Activated T-cell treated with anti-CD3 and anti-CD28 coated beads, Interleukin-2, amount 50 U/mL, for 1 hour (primary cell): ENCODE measurements around the gene ADPRS.

Experiments used
- DNase-seq: peaks from one replicate; pipeline ENCODE4 v3.0.0-alpha.2; 2020

ADPRS gene

GRCh38 chr1:36087233-36088123 lies 1.2 kb upstream of the ADPRS start:
- no peak for DNase-seq

DNA sequence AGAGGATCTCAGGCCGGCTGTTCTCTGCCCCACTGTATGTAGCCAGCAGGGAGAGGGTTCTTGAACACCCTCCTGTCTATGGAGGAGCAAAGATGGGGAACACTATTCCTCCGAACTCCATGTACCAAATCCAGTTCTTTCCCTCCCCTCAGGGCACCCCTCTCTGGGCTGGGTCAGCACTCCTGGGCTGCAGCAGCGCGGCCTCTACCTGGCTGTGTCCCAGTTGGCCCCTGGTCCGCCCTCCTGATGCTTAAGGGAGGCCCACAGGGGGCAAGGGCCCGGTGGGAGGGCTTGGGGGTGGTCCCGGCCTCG lies 471 bp upstream of the ADPRS start:
- DNase-seq, result no peak

DNA sequence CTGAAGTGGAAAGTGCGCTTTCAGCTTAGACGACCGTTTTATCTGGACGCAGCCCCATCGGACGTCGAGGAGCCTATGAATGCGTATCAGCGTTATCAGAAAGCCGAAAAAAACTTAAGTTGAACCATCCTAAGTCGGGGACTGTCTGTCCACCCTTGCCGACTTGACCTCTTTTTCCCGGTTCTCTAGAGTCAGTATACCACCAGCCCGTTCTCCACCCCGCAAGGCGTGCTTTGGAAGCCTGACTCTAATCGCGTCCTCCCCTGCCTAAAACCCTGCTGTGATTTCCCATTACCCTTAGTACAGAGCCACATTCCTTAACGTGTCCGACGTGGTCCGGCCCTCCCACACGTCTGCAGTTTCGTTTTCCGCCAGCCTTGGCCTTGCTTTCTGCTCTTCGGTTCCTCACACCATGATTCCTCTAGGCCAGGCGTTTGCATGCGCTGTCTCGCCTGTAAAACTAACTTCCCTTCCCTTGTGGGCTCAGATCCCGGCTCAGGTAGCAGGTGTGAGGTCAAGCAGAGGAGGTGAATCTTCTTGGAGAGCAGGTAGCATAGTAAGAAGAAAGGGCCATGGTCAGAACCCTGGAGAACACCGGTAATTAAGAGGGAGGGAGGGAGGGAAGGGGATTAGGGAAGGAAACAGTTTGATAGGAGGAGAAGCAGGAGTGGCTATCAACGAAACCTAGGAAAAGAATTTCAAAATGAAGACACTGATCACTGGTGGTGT lies 865 bp downstream of the ADPRS start:
- peak; percentile 16 for DNase-seq

- peak; percentile 16 for DNase-seq
Observed at GRCh38 chr1:36091141-36091540, 2.4 kb downstream of the ADPRS start.

- DNase-seq, result peak; percentile 16
Observed at GRCh38 chr1:36091698-36092097, 3.0 kb downstream of the ADPRS start.

- DNase-seq, result peak; percentile 12
Observed at GRCh38 chr1:36092166-36092797, 3.6 kb downstream of the ADPRS start.

DNA sequence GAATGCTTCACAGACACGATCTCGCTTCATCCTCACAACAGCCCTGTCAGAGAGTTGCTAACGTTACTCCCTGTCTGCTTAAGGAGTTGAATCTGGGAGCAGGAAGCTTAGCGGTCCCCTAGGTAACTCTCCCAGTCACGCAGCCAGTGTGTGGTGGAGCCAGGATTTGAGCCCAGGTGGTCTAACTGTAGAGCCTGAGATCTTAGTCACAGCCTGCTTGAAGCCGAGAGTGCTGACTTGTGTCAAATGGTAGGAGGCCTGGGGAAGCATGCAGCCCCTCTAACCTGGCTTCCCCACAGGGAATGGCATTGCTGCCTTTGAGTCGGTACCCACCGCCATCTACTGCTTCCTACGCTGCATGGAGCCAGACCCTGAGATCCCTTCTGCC lies 4.1 kb downstream of the ADPRS start:
- peak; percentile 4 for DNase-seq

DNA sequence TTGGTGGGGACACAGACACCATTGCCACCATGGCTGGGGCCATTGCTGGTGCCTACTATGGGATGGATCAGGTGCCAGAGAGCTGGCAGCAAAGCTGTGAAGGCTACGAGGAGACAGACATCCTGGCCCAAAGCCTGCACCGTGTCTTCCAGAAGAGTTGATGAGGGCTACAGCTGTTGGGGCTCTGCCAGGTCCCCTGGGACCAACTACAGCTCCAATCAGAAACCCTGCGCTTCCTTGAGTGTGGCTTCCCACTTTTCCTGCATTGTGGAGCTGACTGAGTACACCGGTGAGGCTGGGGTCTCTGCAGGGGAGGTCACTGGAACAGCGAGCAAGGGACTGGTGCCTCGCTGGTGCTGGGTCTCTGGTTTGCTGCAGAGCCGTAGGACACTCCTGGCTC lies 4.5 kb downstream of the ADPRS start:
- peak; percentile 14 for DNase-seq

DNA sequence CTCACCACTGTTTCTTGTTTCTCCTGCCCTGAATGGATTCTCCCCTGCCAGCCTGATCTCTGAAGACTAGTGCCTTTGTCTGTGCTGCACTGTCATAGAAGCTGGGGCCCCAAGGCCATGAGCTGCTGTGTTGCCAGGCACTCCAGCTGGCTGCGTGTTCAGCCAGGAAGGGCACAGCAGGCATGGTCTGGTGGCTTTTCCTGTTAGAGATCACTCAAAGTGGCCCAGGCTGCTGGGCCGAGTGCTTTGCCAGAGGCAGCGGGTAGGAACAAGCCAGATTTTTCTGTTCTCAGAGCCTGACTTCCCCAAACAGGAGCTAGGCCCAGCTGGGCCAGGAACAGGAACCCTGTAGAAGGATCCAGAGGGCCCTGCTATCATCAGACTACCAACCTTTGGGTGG lies 5.2 kb downstream of the ADPRS start:
- peak; percentile 15 for DNase-seq

DNA sequence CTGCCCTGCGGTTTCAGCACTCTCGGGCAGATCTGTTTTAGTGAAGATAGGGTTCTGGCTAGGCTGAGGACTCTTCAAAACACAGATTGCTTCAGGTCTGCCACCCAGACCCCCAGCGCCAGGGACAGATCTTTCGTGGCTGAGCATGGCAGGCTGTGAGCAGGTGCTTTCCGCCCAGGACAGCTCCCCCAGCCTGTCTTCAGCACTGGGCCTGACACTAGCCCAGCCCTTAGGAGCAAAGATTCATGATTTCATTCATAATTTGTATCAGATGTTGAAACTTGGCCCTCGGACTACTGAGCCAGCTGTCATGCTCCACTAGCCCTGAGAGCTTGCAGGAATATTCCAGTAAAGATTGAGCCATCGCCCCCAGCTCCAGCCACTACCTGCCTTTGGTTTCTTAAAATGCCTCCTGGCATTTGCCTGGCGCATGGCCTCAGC lies 5.9 kb downstream of the ADPRS start:
- DNase-seq, result peak; percentile 8

DNA sequence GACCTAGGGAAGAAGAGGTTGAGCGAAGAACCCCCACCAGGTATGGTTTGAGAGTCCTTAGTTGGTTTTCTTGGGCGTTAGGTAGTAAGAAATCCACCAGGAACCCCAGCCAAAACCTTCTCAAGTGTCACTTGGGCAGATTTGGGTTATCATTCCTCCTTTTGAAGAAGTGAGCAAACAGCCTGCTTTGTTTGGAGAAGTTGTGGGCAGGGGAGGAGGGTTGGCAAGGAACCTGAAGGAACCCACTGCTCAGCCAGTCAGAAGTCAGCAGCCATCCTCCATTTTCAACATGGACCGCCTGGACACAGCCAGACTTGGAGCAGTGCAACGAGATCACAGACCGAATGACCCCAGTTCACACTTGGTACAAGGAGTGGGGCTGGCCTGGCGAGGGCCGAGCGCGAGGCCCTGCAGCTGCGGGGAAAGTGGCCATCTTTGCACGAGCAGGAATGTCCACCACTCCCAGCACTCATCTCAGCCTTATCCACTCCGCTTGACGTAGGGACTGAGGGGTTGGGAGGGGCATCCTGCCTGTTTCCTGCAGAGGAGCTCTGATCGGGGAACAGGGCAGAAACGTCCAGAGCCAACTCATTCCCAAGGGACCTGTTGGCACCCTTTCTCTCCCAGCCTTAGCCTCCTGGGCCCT lies 7.2 kb downstream of the ADPRS start:
- no peak for DNase-seq

DNA sequence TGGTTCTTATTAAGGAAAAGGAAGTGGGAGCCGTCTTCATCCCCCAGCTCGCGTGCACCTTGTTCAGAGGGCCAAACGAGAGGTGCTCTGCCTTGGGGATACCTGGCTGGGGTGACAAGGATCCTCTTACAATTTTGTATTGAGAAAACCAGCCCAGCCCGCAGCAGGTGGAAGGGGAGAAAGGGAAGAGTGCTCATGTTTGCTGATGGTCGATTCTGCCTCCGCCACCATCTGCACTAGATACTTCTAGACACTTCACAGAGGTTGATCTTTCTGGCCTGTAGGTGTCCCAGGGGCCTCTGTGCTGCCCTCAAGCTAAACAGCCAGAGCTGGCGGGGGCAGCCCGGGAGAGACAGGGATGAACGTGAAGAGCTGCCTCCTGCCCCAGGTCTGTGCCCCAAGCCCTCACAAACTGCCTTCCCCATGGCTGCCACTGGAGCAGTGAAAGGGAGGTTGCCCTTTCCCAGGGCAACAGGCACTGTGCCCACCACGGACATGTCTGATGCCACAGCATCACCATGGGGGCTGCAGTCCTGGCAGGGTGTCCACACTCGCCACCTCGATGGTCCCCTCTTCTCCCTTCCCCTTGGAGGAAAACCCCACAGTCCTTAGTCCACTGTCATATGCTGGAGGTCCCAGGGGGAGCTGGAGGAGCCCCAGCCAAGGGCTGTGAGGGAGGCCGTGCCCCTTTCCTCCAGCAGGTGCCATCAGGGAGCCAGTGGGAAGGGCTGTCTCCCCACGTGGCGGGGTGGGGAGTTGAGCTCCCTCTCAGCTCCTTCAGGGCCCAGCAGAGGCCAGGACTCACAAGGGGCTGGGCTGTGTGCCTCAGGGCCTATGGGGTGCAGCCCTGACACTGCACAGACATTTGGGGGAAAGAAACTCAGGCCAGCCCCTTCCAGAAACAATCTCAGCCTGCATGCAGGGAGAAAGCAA lies 8.1 kb downstream of the ADPRS start:
- DNase-seq, result no peak

- DNase-seq, result no peak
Observed at GRCh38 chr1:36097693-36098585, 9.2 kb downstream of the ADPRS start.

DNA sequence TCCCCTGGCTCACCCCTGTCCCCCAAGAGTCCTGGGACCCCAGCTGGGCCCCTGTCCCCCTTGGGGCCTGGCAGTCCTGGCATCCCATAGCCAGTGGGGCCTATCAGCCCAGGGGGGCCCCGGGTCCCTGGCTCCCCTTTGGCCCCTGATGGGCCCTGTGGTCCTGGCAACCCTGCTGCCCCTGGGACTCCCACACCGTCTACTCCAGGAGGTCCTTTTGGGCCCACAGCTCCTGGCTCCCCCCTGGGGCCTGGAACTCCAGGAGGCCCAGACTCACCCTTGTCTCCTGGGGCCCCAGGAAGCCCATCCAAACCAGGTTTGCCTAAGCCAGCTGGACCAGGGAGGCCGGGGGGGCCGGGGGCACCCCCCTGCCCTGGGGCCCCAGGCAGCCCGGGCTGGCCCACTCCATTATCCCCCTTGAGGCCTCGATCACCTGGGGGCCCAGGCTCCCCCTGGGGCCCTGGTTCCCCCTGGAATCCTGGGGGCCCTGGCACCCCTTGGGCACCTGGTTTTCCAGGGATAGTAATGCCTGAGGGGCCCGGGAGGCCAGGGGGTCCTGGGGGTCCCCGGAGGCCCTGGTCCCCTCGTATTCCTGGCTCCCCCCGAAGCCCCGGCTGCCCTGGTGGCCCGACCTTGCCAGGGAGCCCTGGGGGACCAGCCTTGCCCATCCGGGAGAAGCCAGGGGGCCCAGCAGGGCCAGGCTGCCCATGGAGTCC lies 10.1 kb downstream of the ADPRS start:
- no peak for DNase-seq

- peak; percentile 83 for DNase-seq
Observed at GRCh38 chr1:36099681-36100341, 11.1 kb downstream of the ADPRS start.

- DNase-seq, result no peak
Observed at GRCh38 chr1:36100376-36100775, 11.7 kb downstream of the ADPRS start.

DNA sequence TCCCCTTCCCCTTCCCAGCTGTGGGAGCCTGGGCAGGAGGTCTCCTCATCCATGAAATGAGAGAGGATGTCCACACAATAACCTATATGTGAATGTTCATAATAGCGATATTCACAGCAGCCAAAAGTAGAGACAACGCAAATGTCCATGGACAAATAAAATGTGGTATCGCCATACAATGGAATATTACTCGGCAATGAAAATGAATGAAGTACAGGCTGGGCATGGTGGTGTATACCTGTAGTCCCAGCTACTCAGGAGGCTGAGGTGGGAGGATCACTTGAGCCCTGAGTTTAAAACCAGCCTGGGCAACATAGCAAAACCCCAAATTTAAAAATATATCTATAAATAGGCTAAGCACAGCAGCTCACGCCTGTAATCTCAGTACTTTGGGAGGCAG lies 12.9 kb downstream of the ADPRS start:
- DNase-seq, result no peak

GRCh38 chr1:36106269-36106668 lies 17.6 kb downstream of the ADPRS start:
- no peak for DNase-seq

DNA sequence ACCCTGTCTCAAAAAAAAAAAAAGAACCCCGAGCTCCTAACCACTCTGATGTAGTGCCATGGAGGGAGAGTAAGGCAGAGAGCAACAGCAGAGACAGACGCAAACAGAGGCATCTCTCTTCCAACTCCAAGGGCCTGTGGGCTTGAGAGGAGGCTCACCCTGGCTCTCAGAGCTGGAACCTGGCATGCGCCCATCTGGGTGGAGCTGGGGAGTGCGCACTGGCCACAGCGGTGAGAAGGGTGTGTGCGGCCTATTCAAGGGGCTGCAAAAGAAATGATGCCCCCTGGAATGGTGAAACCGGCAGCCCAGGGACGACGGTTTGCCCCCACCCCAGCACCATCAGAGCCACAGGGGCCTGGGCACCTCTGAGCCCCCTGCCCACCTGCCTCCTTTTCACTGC lies 18.7 kb downstream of the ADPRS start:
- DNase-seq, result no peak

- no peak for DNase-seq
Observed at GRCh38 chr1:36108314-36108713, 19.6 kb downstream of the ADPRS start.
